ENCODE results near the gene LHX3.

Gene LHX3

GRCh38 chr9:136190656-136191055 lies 14.3 kb downstream of the LHX3 start:
- TF ChIP-seq, protein P1, sequence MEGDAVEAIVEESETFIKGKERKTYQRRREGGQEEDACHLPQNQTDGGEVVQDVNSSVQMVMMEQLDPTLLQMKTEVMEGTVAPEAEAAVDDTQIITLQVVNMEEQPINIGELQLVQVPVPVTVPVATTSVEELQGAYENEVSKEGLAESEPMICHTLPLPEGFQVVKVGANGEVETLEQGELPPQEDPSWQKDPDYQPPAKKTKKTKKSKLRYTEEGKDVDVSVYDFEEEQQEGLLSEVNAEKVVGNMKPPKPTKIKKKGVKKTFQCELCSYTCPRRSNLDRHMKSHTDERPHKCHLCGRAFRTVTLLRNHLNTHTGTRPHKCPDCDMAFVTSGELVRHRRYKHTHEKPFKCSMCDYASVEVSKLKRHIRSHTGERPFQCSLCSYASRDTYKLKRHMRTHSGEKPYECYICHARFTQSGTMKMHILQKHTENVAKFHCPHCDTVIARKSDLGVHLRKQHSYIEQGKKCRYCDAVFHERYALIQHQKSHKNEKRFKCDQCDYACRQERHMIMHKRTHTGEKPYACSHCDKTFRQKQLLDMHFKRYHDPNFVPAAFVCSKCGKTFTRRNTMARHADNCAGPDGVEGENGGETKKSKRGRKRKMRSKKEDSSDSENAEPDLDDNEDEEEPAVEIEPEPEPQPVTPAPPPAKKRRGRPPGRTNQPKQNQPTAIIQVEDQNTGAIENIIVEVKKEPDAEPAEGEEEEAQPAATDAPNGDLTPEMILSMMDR (IDR thresholded peaks at IDR 0.05; ENCODE audit: low read length): no peak
- TF ChIP-seq EZH2phosphoT487 (IDR thresholded peaks at IDR 0.05; ENCODE audit: low read length): no peak
- TF ChIP-seq EZH2 (optimal IDR thresholded peaks at IDR 0.05; ENCODE audit: low read depth, low read length): no peak
- Histone ChIP-seq H3K36me3 (replicated peaks; ENCODE audit: insufficient read depth, low read length) (no peaks in the 10 kb centered on the region), H3K79me2 (ENCODE audit: low read length) (no peaks in the 10 kb centered on the region), H3K4me1 (ENCODE audit: low read length) (no peaks in the 10 kb centered on the region), H3K4me3 (ENCODE audit: low read length) (no peak overlapping the region), H3K4me2 (ENCODE audit: low read depth, low read length) (no peak overlapping the region), H3K9me2 (replicated peaks; ENCODE audit: insufficient read depth, low read length) (no peaks in the 10 kb centered on the region), H4K20me1 (ENCODE audit: insufficient read depth, low read length) (no peaks in the 10 kb centered on the region; the same call in 1 of the 2 replicates), H3K27ac (ENCODE audit: low read length) (no peak overlapping the region), H3K27me3 (replicated peaks; ENCODE audit: insufficient read depth, low read length) (peaks cover 87% of the 10 kb centered on the region), H2AFZ (ENCODE audit: low read length) (no peak overlapping the region), H3K9me3 (replicated peaks; ENCODE audit: insufficient read depth, low read length) (no peaks in the 10 kb centered on the region), H3K9ac (ENCODE audit: low read length) (no peak overlapping the region), H3F3A (ENCODE audit: insufficient read depth, low read length) (no peaks in the 10 kb centered on the region)
- DNase-seq: no peak

- no peaks in the 10 kb centered on the region; the same call in 1 of the 2 replicates for H4K20me1 ChIP-seq (ENCODE audit: insufficient read depth, low read length)
- no peak overlapping the region for H2AFZ ChIP-seq (ENCODE audit: low read length)
- H3K27ac ChIP-seq (ENCODE audit: low read length): no peak overlapping the region
- no peaks in the 10 kb centered on the region for H3K79me2 ChIP-seq (ENCODE audit: low read length)
- no peaks in the 10 kb centered on the region for H3K9me3 ChIP-seq (replicated peaks; ENCODE audit: insufficient read depth, low read length)
- no peaks in the 10 kb centered on the region for H3K4me1 ChIP-seq (ENCODE audit: low read length)
- no peak overlapping the region for H3K4me3 ChIP-seq (ENCODE audit: low read length)
- H3K27me3 ChIP-seq (replicated peaks; ENCODE audit: insufficient read depth, low read length): peaks cover 89% of the 10 kb centered on the region
- no peak for DNase-seq
- H3K9me2 ChIP-seq (replicated peaks; ENCODE audit: insufficient read depth, low read length): no peaks in the 10 kb centered on the region
- TF ChIP-seq, protein P1 (IDR thresholded peaks at IDR 0.05; ENCODE audit: low read length): no peak
- TF ChIP-seq EZH2 (optimal IDR thresholded peaks at IDR 0.05; ENCODE audit: low read depth, low read length): no peak
- TF ChIP-seq EZH2phosphoT487 (IDR thresholded peaks at IDR 0.05; ENCODE audit: low read length): no peak
- no peaks in the 10 kb centered on the region for H3K36me3 ChIP-seq (replicated peaks; ENCODE audit: insufficient read depth, low read length)
- no peak overlapping the region for H3K9ac ChIP-seq (ENCODE audit: low read length)
- H3K4me2 ChIP-seq (ENCODE audit: low read depth, low read length): no peak overlapping the region
- H3F3A ChIP-seq (ENCODE audit: insufficient read depth, low read length): no peaks in the 10 kb centered on the region
These were observed 14.7 kb downstream of the LHX3 start for GRCh38 chr9:136190237-136190601.

DNA sequence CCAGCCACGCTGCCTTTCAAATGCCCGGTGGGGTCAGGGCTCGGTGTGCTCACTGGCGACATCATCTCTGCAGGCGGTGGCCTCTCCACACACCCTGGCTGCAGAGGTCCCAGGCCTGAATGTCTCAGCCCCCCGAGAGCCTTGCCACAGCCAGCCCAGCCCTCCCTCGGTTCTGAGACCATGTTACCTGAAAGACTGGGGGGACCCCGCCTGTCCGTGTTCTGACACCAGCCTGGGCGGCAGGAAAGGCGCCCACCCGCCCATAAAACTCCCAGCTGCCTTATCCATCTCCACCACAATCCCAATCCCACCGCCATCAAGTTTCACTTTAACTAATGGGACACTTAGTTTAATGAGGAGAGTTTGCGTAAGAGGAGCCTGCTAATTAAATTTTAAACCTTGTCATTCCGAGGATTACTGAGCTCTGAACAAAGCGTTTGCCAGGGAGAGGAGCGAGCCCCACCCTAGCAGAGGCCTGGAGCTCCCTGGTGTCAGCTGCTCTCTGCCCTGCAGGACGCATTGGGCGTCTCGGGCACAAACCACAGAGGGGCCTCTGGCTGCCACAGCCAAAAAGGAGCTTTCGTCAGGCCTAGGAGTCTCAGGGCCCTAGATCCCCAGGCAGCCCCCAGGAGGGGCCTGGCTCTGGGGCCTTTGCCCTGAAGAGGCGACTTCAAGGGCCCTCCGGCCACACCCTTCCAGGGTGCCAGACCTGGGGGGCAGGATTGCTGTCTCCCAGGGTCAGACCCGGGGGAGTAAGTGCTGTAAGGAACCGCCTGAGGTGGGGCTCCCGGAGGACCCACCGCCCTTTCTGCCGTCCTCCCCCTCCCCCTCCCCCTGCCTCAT lies 15.3 kb downstream of the LHX3 start:
- Histone ChIP-seq H3K79me2 (ENCODE audit: low read length) (no peaks in the 10 kb centered on the region), H3K4me2 (ENCODE audit: low read depth, low read length) (no peak overlapping the region), H3K4me3 (ENCODE audit: low read length) (no peak overlapping the region), H2AFZ (ENCODE audit: low read length) (no peak overlapping the region), H3K4me1 (ENCODE audit: low read length) (no peaks in the 10 kb centered on the region), H3K36me3 (replicated peaks; ENCODE audit: insufficient read depth, low read length) (no peaks in the 10 kb centered on the region), H3K9me2 (replicated peaks; ENCODE audit: insufficient read depth, low read length) (no peaks in the 10 kb centered on the region), H3K27me3 (replicated peaks; ENCODE audit: insufficient read depth, low read length) (peaks cover 90% of the 10 kb centered on the region), H3K27ac (ENCODE audit: low read length) (no peak overlapping the region), H3F3A (ENCODE audit: insufficient read depth, low read length) (no peaks in the 10 kb centered on the region), H3K9me3 (replicated peaks; ENCODE audit: insufficient read depth, low read length) (no peaks in the 10 kb centered on the region), H3K9ac (ENCODE audit: low read length) (no peak overlapping the region), H4K20me1 (ENCODE audit: insufficient read depth, low read length) (no peaks in the 10 kb centered on the region; the same call in 1 of the 2 replicates)
- TF ChIP-seq EZH2 (optimal IDR thresholded peaks at IDR 0.05; ENCODE audit: low read depth, low read length) (no peak), EZH2phosphoT487 (IDR thresholded peaks at IDR 0.05; ENCODE audit: low read length) (no peak)
- TF ChIP-seq, protein P1 (IDR thresholded peaks at IDR 0.05; ENCODE audit: low read length): no peak
- DNase-seq: no peak
